Stimulated activated CD4-positive, alpha-beta T cell treated with anti-CD3 and anti-CD28 coated beads, Interleukin-2, amount 100 ng/mL, for 4 hours (primary cell): Measurements from ENCODE around the gene SPATC1L.
A peak's percentile ranks its signal among the peaks of the same experiment; 100 is the strongest.
"Not testable (repeated sequence)": the region's sequence is repeated elsewhere in the genome, so short reads cannot be mapped to it uniquely, and the experiment has no call there.

Source experiments
- DNase-seq: peaks from one replicate; pipeline ENCODE4 v3.0.0-alpha.2; 2020; ENCODE audit warnings: low read depth

The SPATC1L gene

DNA sequence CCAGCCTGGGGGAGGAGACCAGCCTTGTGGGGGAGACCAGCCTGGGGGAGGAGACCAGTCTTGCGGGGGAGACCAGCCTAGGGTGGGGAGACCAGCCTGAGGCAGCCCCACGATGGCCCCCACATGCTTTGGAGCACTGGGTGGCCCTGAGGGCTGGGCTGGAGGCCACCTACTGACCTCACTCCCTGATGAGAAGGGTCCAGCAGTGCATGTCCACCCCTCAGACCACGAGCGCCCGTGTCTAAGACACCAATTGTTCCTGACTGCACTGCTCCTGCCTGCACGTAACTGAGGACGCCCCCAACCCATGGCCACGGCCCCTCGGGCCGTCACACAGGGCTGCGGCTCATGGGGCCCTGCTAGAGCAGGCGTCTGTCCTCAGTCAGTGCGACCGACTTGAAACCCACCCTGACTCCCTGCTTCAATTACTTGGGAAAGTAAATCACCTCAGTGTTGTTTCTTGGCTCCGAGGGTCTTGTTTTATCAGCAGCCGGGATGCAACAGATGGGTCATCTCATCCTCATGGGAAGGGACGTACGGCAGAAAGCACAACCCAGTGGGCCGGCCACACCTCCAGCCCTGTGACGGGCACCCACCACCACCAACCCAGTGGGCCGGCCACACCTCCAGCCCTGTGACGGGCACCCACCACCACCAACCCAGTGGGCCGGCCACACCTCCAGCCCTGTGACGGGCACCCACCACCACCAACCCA, at the start of gene SPATC1L:
Gene SPATC1L (minus strand): TSS at position 550 of the 715 bp plus-strand sequence. CDS start 1,643 bp downstream, outside the sequence.
- DNase-seq, result peak; percentile 35

DNA sequence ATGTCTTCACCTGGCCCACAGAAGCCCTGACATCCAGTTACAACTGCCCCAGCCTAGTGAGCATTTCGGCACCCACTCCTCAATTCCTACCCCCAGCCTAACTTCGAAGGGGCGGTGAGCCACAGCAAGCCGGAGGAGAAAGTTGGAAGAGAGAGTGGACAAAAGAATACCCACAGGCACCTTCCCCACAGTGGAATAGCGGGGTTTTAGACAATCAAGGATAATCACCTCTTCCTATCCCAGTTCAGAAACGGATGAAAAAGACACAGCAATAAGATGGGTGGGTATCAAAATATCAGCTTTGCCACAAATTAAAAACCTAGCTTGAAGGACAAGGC, 45.6 kb upstream of the SPATC1L start:
- DNase-seq, result no peak

DNA sequence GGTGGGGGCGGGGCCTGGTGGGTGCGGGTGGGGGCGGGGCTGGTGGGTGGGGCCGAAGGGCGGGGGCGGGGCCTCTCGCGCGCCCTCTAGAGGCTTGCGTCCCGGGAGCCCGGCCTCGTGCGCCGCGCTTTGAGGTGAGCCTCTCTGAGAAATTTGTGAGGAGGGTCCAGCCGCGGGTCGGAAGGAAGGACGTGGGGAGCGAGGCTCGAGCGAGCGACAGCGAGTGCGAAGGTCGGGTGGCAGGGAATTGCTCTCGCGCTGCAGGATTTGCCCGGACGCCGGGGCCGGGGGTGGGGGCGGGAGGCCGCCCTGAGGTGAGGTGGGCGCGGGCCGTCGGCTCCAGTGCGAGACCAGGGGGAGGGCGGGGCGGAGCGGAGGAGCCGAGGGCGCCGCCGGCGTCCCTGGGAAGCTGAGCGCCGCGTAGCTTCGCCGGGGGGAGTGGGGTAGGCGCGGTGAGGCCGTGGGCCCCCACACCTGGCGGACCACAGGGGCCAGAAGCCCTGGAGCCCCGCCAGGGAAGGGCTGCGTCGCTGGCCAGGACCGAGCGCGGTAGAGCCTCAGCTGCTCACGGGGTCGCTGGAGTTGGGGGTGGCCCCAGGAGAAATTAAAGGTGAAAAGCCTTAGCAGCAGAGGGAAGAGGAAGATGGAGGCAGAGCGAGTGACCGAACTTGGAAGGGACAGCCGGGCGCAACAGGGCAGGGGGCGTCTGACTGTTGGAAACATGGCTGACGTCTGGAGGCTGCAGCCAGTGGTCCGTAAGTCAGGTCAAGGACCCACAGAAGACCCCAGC, 45.1 kb upstream of the SPATC1L start:
- DNase-seq, result no peak

DNA sequence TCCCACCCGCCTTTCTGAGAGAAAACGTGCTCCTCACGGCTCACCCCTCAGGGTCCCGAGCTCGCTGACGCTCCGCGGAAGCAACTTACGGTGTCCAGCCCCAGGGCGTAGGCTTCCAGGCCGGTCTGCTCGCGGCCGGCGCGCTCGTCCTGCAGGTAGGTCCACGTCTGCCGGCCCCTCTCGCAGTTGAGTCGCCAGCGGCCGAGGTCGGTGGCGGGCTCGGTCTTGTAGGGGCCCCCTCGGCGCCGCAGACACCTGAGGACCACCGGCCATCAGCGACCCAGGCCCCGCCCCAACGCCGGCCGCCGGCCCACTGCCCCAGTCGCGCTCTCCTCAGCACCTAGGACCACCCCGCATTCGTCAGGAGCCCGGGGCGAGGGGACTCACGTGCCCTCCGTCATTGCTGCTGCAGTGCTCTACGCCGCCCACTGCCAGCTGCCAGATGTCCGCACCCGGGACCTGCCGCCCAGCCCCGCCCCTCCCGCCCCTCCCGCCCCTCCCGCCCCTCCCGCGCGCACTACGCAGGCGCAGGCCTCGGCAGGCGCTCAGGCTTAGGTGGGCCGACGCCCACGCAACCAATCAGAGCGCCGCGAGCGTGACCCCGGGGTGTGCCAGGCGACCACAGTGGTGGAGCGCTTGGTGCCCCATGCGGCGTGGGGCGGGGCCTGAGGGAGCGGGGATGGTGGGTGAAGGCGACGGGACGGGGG, 44.2 kb upstream of the SPATC1L start, which contains the start of gene LSS:
Gene LSS (minus strand): TSS at position 430 of the 707 bp plus-strand sequence. CDS start 29 bp downstream, at position 401.
- peak; percentile 98 for DNase-seq

DNA sequence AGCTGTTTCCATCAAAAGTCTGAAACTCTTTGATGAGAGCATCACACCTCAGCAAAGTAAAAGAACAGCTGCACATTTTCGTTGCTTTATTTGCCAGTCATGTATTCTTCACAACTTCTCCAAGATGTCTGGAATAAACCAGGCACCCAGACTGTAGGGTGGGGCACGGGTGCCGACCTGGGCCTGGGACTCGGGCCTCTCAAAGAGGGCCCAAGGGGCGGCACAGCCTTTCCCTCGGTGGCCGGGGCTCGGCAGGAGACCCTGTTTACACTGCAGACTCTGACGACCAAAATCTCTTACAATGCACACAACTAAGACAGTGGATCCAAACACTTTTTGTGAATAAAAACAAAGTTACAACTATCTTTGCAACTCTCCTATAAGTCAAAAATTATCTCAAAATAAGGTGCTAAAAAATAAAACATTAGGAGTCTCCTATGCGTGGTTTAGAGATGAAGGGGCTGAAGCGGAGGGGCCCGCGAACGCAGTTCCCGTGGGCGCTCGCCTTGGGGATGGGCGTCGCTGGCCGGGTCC, 43.6 kb upstream of the SPATC1L start:
- DNase-seq, result no peak

DNA sequence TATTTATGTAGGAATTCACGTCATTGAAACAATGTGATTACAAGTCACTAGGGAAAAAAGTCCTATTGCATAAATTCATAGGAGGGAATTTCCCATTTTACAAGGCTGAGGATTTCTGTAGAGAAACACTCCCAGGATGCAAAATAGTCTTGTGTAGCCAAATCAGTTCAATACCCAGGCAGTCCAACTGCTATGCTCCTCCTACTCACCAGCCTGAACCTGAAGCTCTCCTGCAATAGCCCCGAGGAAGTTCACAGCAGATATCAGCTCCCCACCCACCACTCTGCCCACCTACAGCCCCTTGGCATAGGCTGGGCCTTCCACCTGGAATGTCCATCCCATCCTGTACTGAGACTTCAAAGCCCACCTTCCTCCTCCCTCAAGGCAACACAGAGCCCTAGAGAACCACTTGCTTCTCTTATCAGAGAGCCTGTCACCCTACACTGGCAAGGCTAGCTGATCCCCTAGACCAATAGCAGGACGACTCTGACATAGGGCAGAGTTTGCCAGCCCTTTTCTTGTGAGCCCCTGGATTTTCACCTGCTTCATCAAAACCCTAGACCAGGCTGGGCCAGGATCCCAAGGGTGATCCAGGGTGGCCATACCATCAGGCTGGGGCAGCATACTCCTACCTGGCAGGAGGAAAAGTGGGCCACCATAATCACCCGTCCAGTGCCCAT, 42.8 kb upstream of the SPATC1L start:
- no peak for DNase-seq

DNA sequence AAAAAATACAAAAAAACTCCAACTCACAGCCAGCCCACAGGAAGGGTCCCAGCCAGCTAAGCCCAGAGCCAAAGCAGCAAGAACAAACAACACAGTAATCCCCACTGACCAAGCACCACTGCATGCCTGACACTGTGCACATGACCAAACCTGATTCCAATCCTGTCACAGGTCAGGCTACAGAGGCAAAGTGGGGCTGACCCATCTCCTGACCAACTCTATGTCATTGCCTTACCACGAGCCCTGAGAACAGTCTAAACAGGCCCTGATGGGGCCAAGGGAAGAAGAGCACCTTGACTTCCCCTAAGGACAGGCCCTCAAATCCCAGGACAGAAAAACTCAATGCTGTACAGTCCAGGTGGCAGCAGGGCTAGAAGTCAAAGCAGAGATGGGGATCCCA, 41.9 kb upstream of the SPATC1L start:
- no peak for DNase-seq

DNA sequence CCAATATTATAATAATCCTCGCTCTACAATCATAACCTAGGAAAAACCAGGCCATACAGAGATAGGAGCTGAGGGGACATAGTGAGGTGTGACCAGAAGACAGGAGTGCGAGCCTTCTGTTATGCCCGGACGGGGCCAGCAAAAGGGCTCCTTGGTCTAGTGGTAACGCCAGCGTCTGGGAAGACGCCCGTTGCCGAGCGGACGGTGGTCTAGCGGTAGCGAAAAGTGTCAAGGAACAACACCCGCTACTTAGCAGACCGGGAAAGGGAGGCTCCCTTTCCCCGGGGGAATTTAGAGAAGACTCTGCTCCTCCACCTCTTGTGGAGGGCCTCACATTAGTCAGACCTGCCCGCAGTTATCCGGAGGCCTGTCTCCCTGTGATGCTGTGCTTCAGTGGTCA, 39.4 kb upstream of the SPATC1L start:
- not testable (repeated sequence) for DNase-seq

DNA sequence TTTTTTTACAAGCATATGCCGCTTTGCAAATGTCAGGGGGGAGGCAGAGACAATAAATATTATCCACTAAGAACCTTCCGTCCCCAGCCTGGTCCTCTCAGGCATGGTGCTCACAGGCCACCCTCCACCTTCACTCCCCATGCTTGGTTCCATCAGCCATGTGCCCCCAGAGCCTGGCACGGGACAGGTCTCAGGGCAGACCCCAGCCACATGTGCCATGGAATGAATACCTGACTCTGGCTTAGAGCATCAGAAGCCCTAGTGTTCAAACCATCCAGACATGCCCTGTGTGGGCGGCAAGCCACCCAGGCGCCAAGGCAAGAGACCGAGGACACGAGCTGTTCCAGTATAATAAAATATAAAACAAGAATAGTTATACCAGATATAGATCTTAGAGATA, 39.0 kb upstream of the SPATC1L start:
- DNase-seq, result no peak

DNA sequence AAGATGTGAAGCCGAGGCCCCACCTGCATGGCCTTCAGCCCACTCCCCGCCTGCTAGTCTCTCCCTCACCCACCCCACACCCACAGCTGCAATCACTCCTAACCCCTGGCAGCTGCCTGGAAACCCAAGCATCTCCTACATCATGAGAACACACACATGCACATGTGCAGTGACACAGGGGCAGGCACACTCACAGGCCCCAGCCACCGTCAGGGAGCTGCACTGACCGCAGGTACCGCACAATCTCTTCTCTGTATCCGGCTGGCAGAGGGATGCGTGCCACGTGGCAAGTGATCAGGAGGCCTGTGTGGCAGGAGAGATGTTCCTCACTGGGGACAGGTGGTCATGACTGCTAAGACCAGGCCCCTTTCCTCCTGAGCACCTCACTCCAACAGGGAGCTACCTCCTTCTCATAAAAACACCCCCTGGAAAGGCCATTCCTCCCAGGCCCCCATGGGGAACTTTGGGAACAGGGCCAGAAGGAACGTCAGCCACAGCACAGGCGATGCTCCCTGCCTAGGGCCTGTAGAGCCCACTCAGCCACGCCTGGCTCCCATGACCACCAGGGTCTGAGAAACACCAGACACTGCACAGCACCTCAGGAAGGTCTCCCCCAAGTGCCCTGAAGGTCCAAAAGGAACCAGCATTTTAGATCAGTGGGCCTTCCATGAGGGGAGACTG, 38.3 kb upstream of the SPATC1L start:
- no peak for DNase-seq

DNA sequence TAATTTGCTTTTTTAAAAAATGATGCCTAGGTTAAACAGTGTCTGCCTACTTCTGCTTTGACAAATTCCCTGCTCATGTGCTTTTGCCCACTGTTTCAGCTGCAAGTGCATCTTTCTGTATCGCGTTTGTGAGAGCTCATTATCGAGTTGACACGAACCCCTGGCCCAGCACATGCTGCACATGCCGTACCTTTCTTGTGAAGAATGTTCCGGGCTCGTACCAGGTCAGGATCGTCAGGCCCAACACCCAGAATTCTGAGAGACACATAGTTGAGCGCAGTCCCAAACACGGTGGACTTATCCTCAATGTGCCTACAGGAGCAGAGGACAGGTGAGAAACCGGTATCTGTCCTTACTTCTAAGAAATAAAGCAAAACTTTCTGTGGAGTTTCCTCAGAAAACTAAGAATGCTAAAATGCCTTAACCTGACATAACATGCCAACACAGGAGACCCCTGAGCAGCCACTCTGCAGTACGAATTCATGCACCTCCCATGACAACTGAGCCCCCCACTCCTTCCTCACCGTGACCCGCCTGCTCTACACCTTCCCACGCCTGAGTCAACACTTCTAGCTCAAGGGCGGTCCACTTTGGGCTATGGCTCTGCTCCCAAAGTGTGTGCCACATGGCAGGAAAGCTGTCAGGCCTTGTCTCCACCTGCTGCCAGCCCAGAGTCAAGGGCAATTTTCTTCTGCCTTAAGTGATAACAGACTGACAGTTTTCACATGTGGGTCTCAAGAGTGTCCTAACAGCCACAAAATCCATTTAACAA, 37.6 kb upstream of the SPATC1L start:
- DNase-seq, result no peak

DNA sequence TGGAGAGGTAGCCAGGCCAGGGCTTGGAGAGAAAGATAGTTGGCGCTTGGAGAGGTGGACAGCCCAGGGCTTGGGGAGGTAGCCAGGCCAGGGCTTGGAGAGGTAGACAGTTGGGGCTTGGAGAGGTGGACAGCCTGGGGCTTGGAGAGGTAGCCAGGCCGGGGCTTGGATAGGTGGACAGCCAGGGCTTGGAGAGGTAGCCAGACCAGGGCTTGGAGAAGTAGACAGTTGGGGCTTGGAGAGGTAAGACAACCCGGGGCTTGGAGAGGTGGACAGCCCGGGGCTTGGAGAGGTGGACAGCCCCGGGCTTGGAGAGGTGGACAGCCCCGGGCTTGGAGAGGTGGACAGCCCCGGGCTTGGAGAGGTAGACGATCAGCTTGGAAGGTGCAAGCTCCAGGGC, 36.6 kb upstream of the SPATC1L start:
- no peak for DNase-seq

DNA sequence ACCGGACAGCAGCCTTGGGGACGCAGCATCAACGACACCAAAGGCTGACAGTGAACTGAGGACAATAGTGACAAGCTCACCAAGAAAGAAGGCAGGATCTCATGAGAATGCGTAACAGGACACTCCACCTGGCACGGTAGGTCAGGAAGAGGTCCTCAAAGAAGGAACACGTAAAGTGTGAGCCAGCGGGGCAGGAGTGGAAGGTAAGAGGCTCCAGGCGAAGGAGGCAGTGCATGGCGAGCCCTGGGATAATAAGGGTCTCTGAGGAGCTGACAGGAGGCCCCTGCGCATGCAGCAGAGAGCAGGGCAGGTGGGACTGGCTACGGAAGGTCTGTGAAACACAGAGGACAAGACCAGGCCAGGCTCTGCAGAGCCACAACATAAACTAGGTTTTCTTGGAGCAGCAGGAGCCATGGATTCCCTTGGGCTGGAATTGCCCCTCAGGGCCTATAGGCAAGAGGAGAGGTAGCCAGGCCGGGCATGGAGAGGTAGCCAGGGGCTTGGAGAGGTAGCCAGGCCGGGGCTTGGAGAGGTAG, 36.1 kb upstream of the SPATC1L start:
- no peak for DNase-seq

DNA sequence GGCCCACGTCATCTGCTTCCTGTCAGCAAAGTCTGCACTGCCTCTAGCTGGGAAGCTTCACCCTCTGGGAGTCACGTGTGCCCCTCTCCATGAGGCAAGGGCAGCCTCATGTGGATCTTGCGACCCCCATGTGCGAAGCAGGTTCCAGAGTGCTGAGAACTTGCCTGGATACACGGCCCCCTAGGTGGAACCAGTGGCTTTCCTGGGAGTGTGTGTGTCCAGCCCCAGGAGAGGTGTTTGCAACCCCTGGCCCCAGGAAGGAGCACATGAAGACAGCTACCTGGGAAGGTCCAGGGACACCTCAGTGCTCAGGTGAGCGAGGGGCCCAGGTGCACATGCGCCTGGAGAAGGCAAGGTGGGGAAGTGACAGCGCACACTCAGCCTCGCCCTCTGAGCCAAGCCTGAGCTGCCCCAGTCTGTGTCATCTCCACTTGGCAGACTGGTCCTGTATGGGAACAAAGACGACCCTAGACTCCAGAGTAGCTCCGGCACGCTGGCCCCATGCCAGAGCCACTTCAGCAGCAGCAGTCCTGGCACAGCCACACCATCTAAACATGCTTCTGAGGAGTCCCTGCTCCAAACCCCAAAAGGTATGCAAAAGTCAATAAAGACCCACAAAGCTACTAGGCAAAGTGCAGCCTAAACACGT, 35.5 kb upstream of the SPATC1L start:
- no peak for DNase-seq

DNA sequence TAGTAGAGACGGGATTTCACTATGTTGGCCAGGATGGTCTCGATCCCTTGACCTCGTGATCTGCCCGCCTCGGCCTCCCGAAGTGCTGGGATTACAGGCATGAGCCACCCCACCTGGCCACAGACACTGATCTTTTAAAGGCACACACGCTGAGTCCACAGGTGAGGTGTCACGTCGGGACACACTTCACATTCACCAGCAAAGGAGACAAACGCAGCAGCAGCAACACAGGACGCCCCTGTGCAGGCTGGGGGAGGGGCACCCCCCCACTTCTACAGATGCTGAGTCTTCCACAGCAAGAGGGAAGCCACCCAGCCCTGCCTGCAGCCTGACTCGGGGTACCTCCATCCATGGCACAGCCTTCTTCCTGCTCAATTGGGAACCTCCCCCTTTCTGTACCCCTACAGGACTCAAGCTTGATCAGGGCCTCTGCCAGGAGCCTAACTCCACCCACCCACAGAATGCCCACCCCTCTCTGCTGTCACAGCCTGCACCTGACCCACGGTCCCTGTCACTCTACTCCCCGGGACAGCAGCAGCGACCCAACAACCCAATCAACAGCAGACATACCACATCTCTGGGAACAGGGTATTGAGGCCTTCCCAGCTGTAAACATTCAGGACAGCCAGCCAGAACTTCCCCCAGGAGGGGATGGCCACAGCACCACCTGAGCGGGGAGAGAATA, 34.8 kb upstream of the SPATC1L start:
- no peak for DNase-seq

DNA sequence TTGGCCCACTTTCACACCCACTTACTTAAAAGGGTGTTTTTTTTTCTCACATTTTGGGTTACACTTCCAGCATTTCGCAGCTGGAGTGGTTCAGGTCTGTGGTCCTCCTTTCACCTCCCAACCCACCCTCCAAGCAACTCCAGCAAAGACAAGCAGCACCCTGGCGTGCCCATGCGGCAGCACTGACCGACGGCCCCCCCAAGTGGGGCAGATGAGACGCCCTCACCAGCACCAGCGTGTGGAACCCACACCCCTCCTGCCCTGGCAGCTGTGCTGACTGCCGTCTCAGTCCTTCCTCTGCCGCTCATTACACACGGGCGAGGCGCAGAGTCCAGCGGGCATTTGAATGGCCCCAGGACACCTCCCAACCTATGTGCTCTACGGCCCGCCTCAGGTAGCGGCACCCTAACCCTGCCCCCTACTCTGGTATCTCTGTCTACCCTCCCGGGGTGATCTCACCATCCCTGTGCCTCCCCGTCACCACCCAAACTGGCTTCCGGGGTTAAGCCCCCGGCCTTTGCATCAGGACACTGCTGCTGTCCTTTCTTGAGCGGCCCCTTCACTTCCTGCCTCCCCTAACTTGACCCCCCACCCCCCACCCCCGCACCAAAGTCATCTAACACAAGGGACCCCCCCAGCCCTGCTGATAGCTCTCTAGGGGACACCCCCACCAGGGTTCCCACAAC, 33.4 kb upstream of the SPATC1L start:
- no peak for DNase-seq

DNA sequence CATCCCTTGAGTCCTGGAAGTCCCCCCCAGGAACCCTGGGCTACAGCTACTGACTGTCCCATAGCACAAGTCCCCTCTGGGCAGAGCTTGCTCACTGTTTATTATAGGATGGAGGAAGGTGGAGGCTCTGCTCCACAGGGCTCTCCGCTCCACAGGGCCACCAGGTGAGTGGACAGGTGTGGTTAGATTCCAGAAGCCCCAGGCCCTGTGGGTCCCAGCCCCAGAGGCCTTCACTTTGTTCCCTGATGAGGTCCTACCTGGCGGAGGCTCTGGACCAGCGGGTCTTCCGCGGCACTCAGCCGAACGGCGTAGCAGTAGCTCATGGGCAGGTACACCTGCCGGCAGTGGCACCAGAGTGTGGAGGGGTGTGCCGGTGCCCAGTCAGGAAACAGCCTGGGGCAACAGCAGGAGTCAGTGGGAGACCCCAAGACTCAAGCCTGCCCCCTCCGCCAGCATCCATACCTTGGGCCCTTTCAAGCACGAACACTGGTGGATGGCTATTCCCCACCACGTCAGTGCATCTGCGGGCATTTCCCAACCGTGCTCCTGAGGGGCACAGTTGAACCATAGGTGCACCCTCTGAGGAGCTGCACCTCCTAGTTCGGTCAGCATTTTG, 32.0 kb upstream of the SPATC1L start:
- DNase-seq, result no peak

DNA sequence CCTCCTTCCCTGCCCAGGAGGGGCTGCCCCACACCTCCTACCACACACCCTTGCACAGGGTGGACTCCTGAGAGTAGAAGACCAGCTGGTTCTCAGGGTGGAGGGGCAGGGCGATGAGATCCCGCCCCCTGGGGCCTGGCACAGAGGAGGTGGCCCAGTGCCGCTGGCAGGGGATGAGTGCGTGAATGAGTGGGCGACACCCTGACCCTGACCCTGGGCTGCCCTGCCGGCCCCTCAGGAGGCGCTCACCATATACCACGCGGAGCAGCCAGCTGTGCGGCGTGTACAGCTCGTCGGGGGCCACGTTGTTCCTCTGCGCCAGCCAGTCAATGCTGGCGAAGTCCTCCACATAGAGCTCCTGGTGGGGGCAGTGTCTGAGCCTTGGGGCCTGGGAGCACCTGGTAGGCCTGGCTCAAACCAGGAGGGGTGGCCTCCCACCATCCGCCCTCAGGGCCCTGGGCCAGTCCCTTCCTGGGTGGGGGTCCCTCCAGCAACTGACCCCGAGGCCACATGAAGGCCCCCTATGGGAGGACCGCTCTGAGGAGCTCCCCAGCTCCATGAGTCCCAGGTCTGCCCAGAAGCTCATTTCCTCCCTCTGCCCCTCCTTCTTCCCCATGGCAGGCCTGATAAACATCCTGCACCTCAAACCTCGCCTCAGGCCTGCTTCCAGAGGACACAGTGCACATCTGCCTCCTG, 31.3 kb upstream of the SPATC1L start:
- DNase-seq, result no peak
